Natural killer cell (primary cell): ENCODE results near the gene TSC1. TPM values are rescaled to one million over a fixed set of nuclear protein-coding genes. Genes with fewer than 3 reads are reported as not detected.

Experiments used
- ATAC-seq, 3 donors: fragments of 150-1000 bp in 2 of 3; fragments of 200-7000 bp in 1 of 3; cut with Tn5 transposase; 1 replicate in 1 of 3; 2 replicates in 2 of 3; pipeline ENCODE4 v1.10.0; 2021; ENCODE audit warnings: mild to moderate bottlenecking in 2 of 3, moderate library complexity in 2 of 3
- DNase-seq, 2 donors: peaks; one replicate each; pipeline versions ENCODE4 v3.0.0 to v3.0.0-alpha.2; 2013 to 2021; ENCODE audit warnings: mixed read lengths in 1 of 2
- H3K27ac ChIP-seq: one replicate; pipeline ENCODE4 v1.5.1; 2013; ENCODE audit warnings: mild to moderate bottlenecking, low read length
- H3K27me3 ChIP-seq: one replicate; pipeline ENCODE4 v1.6.1; 2013; ENCODE audit warnings: low read length; ENCODE audit not compliant: control insufficient read depth, insufficient read depth
- H3K36me3 ChIP-seq: one replicate; pipeline ENCODE4 v1.6.1; 2013; ENCODE audit warnings: low read length; ENCODE audit not compliant: control insufficient read depth, insufficient read depth
- H3K4me1 ChIP-seq: one replicate; pipeline ENCODE4 v1.6.1; 2013; ENCODE audit warnings: low read length; ENCODE audit not compliant: control insufficient read depth, insufficient read depth
- H3K4me3 ChIP-seq: one replicate; pipeline ENCODE4 v1.5.1; 2013; ENCODE audit warnings: low read length
- H3K9me3 ChIP-seq: one replicate; pipeline ENCODE4 v1.6.1; 2013; ENCODE audit warnings: low read length; ENCODE audit not compliant: control insufficient read depth, insufficient read depth
- H3K27ac Mint-ChIP-seq, 2 donors: one replicate each; pipeline ENCODE4 v1.8.0; 2022; ENCODE audit warnings: mild to moderate bottlenecking in 2 of 2, mixed read lengths in 2 of 2, moderate library complexity in 1 of 2
- H3K27me3 Mint-ChIP-seq, 2 donors: one replicate each; pipeline ENCODE4 v1.8.0; 2022; ENCODE audit warnings: low read depth in 2 of 2, mixed read lengths in 2 of 2
- H3K36me3 Mint-ChIP-seq: one replicate; pipeline ENCODE4 v1.8.0; 2022; ENCODE audit warnings: mixed read lengths
- H3K4me1 Mint-ChIP-seq, 2 donors: one replicate each; pipeline ENCODE4 v1.8.0; 2022; ENCODE audit warnings: mixed read lengths in 2 of 2
- H3K4me3 Mint-ChIP-seq: one replicate; pipeline ENCODE4 v1.8.0; 2022; ENCODE audit warnings: mild to moderate bottlenecking, moderate library complexity, mixed read lengths
- H3K9me3 Mint-ChIP-seq, 2 donors: one replicate each; pipeline ENCODE4 v1.8.0; 2022; ENCODE audit warnings: mixed read lengths in 2 of 2
- CTCF ChIP-seq: fragments of 200-600 bp; IDR thresholded peaks from one replicate; pipeline ENCODE4 v1.8.0; 2022; ENCODE audit warnings: antibody characterized with exemption
- WGBS: methylation state at CpG from one replicate; pipeline ENCODE4 v1.1.7; 2013; ENCODE audit warnings: missing lambda C conversion rate; ENCODE audit not compliant: insufficient coverage; 5-methylcytosine and 5-hydroxymethylcytosine counted together
- intact Hi-C: fragments of 100-400 bp; cut with micrococcal nuclease; formaldehyde crosslinking; loops from one replicate; pipeline ENCODE4 v1.14.2; 2022
- total RNA-seq, 4 donors: library from RNA; stranded (reverse); fragments of 120-200 nt in 1 of 4; gene quantifications; one replicate each; pipeline versions ENCODE4 v1.2.3 to v1.2.4, GENCODE V29; 2013 to 2022

TSC1 gene
- total RNA-seq, 3 donors from 2014 or later (not counting 1 experiment from before 2014, with no cell fraction given) = 58.0 to 73.5 (median 63.3) TPM

GRCh38 chr9:132943651-132944293 lies 644 bp downstream of the TSC1 start:
- TF ChIP-seq CTCF = no peak
- WGBS = 1% methylated on average over 25 of the region's 25 CpGs
- Histone ChIP-seq H3K4me3 (peak overlapping the region; percentile 97), H3K9me3 (no peaks in the 10 kb centered on the region), H3K27ac (peak overlapping the region; percentile 97), H3K27me3 (no peaks in the 10 kb centered on the region), H3K4me1 (peaks cover 16% of the 10 kb centered on the region), H3K36me3 (no peaks in the 10 kb centered on the region)
- Mint-ChIP-seq H3K4me1 (peaks cover 22 to 27% of the 10 kb centered on the region in 2 donors), H3K4me3 (peak overlapping the region; percentile 97), H3K27me3 (no peaks in the 10 kb centered on the region), H3K9me3 (no peaks in the 10 kb centered on the region), H3K36me3 (no peaks in the 10 kb centered on the region), H3K27ac (peak overlapping the region; percentile 98 to 99)
- intact Hi-C loops = loop anchor here (1.0 kb wide), 1 partner anchor 65 kb away; the partner anchor contains the start of genes AK8 and SPACA9
- no peak for ATAC-seq
- DNase-seq = peak in 1 of 2 donors; percentile 19

DNA sequence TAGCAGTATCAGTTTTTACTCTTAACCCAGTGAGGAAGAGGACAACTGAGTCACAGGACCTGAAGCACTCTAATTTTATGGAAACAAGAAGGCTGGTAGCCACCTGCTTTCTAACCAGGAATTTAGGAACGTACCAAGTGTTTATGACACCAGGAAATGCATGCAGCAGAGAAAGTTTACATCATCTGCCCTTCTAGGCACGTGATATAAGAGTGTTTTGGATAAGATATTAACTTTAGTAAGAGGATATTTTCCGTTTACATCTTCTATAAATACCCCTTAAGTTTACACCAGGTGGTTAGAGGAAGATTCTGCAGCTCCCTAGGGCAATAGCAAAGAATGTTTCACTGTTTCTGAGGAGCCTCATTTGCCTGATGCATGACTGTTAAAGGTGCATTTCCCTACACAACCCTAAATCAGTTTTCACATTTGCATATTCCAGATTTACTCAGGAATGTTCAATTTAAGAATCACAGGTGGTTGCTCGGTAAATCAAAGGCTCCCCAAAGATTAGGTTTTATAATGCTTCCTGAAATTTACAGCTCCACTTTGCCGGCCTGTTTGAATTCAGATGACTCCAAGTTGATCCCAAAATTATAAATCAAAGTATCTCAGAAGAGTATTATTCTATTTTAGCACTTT lies 1.8 kb downstream of the TSC1 start:
- DNase-seq = no peak
- H3K9me3 ChIP-seq = no peaks in the 10 kb centered on the region
- Mint-ChIP-seq H3K27me3 (no peaks in the 10 kb centered on the region), H3K4me1 (peaks cover 22 to 27% of the 10 kb centered on the region in 2 donors), H3K27ac (peak overlapping the region; percentile 98 to 99), H3K9me3 (no peaks in the 10 kb centered on the region), H3K4me3 (peak overlapping the region; percentile 97), H3K36me3 (no peaks in the 10 kb centered on the region)
- no peaks in the 10 kb centered on the region for H3K36me3 ChIP-seq
- no peak overlapping the region for H3K4me3 ChIP-seq
- TF ChIP-seq CTCF = no peak
- H3K4me1 ChIP-seq = peaks cover 16% of the 10 kb centered on the region
- no peak overlapping the region for H3K27ac ChIP-seq
- 71% methylated on average over 3 of the region's 5 CpGs for WGBS
- H3K27me3 ChIP-seq = no peaks in the 10 kb centered on the region
- intact Hi-C loops = no loop called here
- ATAC-seq = no peak

DNA sequence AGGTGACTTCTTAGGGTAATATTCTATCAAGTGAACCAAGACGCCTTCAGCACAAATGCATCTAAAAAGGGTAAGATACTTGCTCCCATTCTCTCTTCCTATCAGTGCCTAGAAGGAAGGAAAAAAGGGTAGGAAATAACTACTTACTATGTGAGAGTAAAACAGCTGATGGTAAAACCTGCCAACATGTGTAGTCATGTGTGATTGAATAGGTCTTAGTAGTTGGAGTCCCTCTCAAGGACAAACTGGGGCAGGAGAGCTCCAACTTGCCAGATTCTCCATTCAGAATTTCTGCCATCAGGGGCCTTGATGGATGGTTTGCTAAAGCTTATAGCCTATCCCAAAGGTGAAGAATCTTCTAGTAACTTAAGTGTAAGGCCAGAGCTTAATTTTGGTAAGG lies 5.2 kb downstream of the TSC1 start:
- H3K9me3 ChIP-seq = no peaks in the 10 kb centered on the region
- H3K27me3 ChIP-seq = no peaks in the 10 kb centered on the region
- H3K27ac ChIP-seq = no peak overlapping the region
- no peak overlapping the region for H3K4me3 ChIP-seq
- WGBS = 100% methylated on average over 1 of the region's 1 CpG
- DNase-seq (no peak), ATAC-seq (no peak)
- no peaks in the 10 kb centered on the region for H3K9me3 Mint-ChIP-seq
- no peak overlapping the region for H3K27ac Mint-ChIP-seq
- peaks cover 9% of the 10 kb centered on the region for H3K4me1 ChIP-seq
- H3K27me3 Mint-ChIP-seq = no peaks in the 10 kb centered on the region
- TF ChIP-seq CTCF = no peak
- intact Hi-C loops = no loop called here
- H3K4me1 Mint-ChIP-seq = peaks cover 10 to 17% of the 10 kb centered on the region in 2 donors
- no peaks in the 10 kb centered on the region for H3K36me3 Mint-ChIP-seq
- no peak overlapping the region for H3K4me3 Mint-ChIP-seq
- H3K36me3 ChIP-seq = peaks cover 2% of the 10 kb centered on the region
